Upper lobe of right lung (tissue), 1 donor: ENCODE measurements around the gene RARG. TPM values are rescaled to one million over a fixed set of nuclear protein-coding genes. Genes with fewer than 3 reads are reported as not detected.

Source experiments
- ATAC-seq: fragments of 200-7000 bp; cut with Tn5 transposase; one replicate; pipeline ENCODE4 v1.9.1; 2020; ENCODE audit warnings: mild to moderate bottlenecking, moderate library complexity
- DNase-seq: peaks from one replicate; pipeline ENCODE4 v3.0.0-alpha.2; 2020
- H3K27ac ChIP-seq: fragments of 200-600 bp; one replicate; pipeline ENCODE4 v1.8.0; 2022
- H3K27me3 ChIP-seq: fragments of 200-600 bp; one replicate; pipeline ENCODE4 v1.8.0; 2022; ENCODE audit warnings: mild to moderate bottlenecking
- H3K36me3 ChIP-seq: fragments of 200-600 bp; one replicate; pipeline ENCODE4 v1.8.0; 2022
- H3K4me1 ChIP-seq: fragments of 200-600 bp; one replicate; pipeline ENCODE4 v1.8.0; 2022
- H3K4me3 ChIP-seq: fragments of 200-600 bp; one replicate; pipeline ENCODE4 v1.8.0; 2022; ENCODE audit warnings: mild to moderate bottlenecking
- H3K9me3 ChIP-seq: fragments of 200-600 bp; one replicate; pipeline ENCODE4 v1.8.0; 2022
- CTCF ChIP-seq: fragments of 200-600 bp; IDR thresholded peaks from one replicate; pipeline ENCODE4 v1.8.0; 2022; ENCODE audit warnings: antibody characterized with exemption
- intact Hi-C: fragments of 100-400 bp; cut with DNase I; formaldehyde crosslinking; loops from one replicate; pipeline ENCODE4 v1.11.0; 2022
- total RNA-seq: library from RNA; stranded (reverse); fragmentation: NEBNext Ultra II Directional; extraction: Animal tissue kit (Norgen Biotek cat#: 25700); gene quantifications from one replicate; pipeline ENCODE4 v1.2.1, GENCODE V29; 2021
- donor health status: DM: no; HTN: yes; CAD: no; lungs with severe emphysema.

Gene RARG
- total RNA-seq, 1 donor from 2014 or later = 23.8 TPM

- no peak for ATAC-seq
These were observed 7.7 kb upstream of the RARG start for GRCh38 chr12:53239643-53240258.

GRCh38 chr12:53236443-53237111 is 4.6 kb upstream of the RARG start:
- TF ChIP-seq CTCF = no peak
- Histone ChIP-seq H3K36me3 (no peaks in the 10 kb centered on the region), H3K4me3 (no peak overlapping the region), H3K9me3 (no peaks in the 10 kb centered on the region), H3K27me3 (no peaks in the 10 kb centered on the region), H3K4me1 (peaks cover 23% of the 10 kb centered on the region), H3K27ac (no peak overlapping the region)
- DNase-seq (no peak), ATAC-seq (no peak)
- intact Hi-C loops = no loop called here

More at GRCh38 chr12:53239643-53240258, 7.7 kb upstream of the RARG start:
- Histone ChIP-seq H3K36me3 (no peaks in the 10 kb centered on the region), H3K4me1 (peaks cover 3% of the 10 kb centered on the region), H3K4me3 (no peak overlapping the region), H3K9me3 (no peaks in the 10 kb centered on the region), H3K27me3 (no peaks in the 10 kb centered on the region), H3K27ac (no peak overlapping the region)
- TF ChIP-seq CTCF = no peak
- intact Hi-C loops = no loop called here
- DNase-seq = no peak

GRCh38 chr12:53235742-53236442 is 3.9 kb upstream of the RARG start:
- no peak overlapping the region for H3K27ac ChIP-seq
- TF ChIP-seq CTCF = no peak
- no peak overlapping the region for H3K4me3 ChIP-seq
- DNase-seq (no peak), ATAC-seq (no peak)
- no peaks in the 10 kb centered on the region for H3K9me3 ChIP-seq
- intact Hi-C loops = no loop called here
- no peaks in the 10 kb centered on the region for H3K27me3 ChIP-seq
- H3K36me3 ChIP-seq = no peaks in the 10 kb centered on the region
- H3K4me1 ChIP-seq = peaks cover 23% of the 10 kb centered on the region

- ATAC-seq = no peak
- no peak overlapping the region for H3K27ac ChIP-seq
- no peak overlapping the region for H3K4me3 ChIP-seq
- no peaks in the 10 kb centered on the region for H3K27me3 ChIP-seq
- TF ChIP-seq CTCF = no peak
- DNase-seq = no peak
- no peaks in the 10 kb centered on the region for H3K9me3 ChIP-seq
- H3K4me1 ChIP-seq = peaks cover 23% of the 10 kb centered on the region
- H3K36me3 ChIP-seq = no peaks in the 10 kb centered on the region
- intact Hi-C loops = no loop called here
These were observed 3.2 kb upstream of the RARG start for GRCh38 chr12:53235164-53235563.

- peaks cover 23% of the 10 kb centered on the region for H3K4me1 ChIP-seq
- no peak overlapping the region for H3K27ac ChIP-seq
- no peaks in the 10 kb centered on the region for H3K36me3 ChIP-seq
- intact Hi-C loops = no loop called here
- ATAC-seq = no peak
- H3K27me3 ChIP-seq = no peaks in the 10 kb centered on the region
- no peaks in the 10 kb centered on the region for H3K9me3 ChIP-seq
- no peak overlapping the region for H3K4me3 ChIP-seq
- no peak for TF ChIP-seq CTCF
- DNase-seq = no peak
These were observed 2.4 kb upstream of the RARG start for GRCh38 chr12:53234271-53234914.
